GM10266 (cell line): Measurements from ENCODE around the gene HINT3.
"Not testable (repeated sequence)": the region's sequence is repeated elsewhere in the genome, so short reads cannot be mapped to it uniquely, and the experiment has no call there.

ENCODE experiments used
- DNase-seq: peaks from one replicate; pipeline ENCODE4 v3.0.0; 2012; ENCODE audit errors: extremely low spot score
- TF ChIP-seq, protein P1 (sequence below): IDR thresholded peaks from 2 replicates; pipeline ENCODE4 v1.5.1; 2012; ENCODE audit warnings: mild to moderate bottlenecking, low read depth; ENCODE audit not compliant: control insufficient read depth, insufficient read depth; ENCODE audit errors: missing control alignments

Gene HINT3

DNA sequence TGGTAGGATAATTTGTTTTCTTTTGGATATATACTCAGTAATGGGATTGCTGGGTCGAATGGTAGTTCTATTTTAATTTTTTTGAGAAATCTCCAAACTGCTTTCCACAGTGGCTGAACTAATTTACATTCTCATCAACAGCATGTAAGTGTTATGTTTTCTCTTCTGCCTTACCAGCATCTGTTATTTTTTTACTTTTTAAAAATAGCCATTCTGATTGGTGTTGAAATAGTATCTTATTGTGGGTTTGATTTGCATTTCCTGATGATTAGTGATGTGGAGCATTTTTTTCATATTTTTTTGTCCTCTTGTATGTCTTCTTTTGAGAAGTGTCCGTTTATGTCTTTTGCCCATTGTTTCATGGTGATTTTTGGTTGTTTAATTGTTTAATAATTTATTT lies 11.9 kb downstream of the HINT3 start:
- DNase-seq = no peak
- TF ChIP-seq, protein P1, sequence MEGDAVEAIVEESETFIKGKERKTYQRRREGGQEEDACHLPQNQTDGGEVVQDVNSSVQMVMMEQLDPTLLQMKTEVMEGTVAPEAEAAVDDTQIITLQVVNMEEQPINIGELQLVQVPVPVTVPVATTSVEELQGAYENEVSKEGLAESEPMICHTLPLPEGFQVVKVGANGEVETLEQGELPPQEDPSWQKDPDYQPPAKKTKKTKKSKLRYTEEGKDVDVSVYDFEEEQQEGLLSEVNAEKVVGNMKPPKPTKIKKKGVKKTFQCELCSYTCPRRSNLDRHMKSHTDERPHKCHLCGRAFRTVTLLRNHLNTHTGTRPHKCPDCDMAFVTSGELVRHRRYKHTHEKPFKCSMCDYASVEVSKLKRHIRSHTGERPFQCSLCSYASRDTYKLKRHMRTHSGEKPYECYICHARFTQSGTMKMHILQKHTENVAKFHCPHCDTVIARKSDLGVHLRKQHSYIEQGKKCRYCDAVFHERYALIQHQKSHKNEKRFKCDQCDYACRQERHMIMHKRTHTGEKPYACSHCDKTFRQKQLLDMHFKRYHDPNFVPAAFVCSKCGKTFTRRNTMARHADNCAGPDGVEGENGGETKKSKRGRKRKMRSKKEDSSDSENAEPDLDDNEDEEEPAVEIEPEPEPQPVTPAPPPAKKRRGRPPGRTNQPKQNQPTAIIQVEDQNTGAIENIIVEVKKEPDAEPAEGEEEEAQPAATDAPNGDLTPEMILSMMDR = no peak

DNA sequence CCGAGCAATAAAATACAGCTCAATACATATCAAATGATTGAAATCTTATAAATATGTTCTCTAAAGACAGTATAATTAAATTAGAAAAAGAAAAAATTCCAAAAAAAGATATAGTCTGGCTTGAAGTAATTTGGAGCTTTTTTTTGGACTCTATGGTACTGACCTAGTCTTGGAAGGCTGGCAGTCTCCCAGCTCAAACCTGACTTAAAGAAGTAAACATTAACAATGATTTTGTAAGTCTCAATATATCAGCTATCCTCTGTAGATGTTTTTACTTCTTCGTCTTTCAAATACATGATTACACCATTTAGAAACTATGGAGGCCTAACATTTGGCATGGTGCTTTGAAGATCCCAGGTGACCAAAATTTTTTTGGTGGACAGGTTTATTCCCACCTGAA lies 14.2 kb downstream of the HINT3 start:
- DNase-seq = no peak

DNA sequence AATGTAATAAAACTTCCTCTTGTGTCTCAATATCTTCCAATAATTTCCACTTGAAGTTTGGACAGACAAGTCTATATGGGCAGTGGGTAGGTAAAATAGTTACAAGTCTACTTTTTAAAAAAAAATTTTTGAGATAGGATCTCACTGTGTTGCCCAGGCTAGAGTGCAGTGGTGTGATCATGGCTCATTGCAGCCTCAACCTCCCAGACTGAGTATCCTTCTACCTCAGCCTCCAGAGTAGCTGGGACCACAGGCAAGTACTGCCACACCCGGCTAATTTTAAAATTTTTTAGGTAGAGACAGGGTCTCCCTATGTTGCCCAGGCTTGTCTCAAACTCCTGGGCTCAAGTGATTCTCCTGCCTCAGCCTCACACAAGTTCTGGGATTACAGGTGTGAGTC lies 15.9 kb downstream of the HINT3 start:
- not testable (repeated sequence) for DNase-seq

More for the DNA sequence above, 14.2 kb downstream of the HINT3 start:
- TF ChIP-seq, protein P1 = no peak

DNA sequence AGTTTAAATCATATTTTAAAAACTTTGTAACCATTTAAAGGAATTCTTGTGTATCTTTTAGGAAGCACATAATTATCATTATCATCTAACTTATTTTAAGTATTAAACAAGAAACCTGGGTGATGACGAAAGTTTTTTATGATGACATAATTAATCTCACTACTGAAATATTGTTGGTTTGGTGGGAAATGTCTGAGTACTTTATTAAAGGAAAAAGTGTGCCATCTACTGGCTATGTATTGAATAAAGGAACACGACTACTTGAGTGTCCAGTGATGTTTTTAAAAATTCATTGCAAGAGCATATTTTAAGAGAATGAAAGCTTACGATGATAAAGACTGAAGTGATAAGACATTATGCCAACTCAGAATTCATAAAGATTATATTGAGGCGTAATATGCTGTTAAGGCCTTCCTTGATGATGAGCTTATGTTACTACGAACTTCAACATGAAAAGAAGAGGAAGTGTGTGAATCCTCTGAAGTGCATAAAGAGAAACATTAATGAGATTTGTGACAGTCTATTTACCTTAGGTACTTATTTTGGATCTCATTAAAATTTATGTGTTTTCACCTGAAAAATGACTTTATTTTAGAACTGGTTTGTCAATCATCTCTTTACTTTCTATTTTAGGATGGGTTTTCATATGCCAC lies 17.8 kb downstream of the HINT3 start:
- TF ChIP-seq, protein P1 = peak; percentile 51
- DNase-seq = peak; percentile 28

DNA sequence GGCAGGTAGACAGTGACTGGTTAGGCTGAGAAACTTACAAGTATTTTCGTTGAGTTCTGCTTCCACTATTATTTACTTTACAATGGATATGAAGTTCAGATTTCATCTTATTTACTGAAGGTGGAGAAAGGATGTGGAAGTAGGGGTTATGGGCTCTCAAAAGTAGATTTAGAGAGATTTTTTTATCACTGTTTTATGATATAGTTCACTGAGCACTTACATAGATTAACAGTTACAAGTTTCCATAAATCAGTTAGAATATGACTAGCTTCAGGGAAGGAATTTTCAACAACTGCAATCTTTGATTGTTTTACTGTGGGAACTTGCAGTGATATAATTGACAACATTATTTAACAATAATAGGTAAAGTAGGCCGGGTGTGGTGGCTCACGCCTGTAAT lies 22.5 kb downstream of the HINT3 start:
- TF ChIP-seq, protein P1 = no peak

DNA sequence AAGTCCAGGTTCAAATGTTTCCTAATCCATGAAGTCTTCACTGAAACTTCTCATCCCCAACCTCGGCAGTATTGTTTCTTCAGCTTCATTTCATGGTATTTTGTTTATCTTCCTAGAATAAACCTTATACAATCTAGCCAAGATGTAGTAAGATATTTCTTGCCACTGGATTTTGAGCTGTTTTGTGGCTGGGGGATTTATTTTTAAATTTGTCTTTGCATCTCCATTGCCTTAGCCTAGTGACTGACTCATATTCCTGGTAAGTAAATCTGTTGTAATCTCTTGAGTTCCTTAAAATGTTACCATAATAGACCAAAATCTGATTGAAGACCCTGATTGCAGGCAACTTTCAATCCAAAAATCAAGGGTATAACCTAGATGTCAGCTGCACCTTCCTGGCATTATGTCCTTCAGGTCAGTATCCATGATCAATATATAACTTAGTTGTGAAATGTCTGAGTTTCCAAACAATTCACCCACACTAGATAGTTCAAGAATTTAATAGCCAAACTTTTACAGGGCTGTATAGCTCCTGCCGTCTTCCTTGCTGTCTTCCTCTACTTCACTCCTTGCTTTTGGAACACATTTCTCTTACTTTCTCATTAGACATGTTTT lies 25.1 kb downstream of the HINT3 start:
- DNase-seq = no peak

More for the DNA sequence above, 22.5 kb downstream of the HINT3 start:
- DNase-seq = no peak

DNA sequence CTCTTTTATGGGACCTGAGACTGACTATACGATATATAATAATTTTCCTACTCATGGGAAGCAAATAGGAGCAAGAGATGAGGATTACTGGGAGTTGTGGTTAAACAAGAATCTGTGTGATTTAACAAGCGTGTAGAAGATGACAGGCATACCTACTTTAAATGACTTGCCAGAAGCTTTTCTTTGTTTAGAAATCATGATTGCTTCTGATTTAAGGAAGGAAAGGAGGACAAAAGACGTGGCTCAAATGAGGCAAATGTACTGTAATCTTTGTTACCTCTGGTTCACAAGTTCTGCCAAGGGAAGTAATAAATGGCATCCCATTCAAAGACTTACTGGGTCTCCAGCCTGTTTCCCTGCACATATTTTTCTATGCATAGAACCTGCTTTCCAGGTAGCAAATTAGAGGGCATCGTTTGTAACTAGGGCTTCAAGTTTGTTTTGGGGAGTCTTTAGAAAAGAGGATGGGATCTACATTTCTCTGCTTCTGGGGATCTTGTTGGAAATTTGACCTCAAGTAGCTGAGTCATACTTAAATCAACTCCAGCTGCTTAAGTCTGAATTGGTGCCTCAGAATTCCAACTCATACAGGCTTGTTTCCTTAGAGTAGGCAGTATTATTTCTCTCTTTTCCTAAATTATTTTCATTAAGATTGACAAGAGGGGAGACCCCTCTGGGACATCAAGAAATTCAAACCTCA lies 26.8 kb downstream of the HINT3 start:
- TF ChIP-seq, protein P1 = no peak
- no peak for DNase-seq

More for the DNA sequence above, 25.1 kb downstream of the HINT3 start:
- TF ChIP-seq, protein P1 = no peak

DNA sequence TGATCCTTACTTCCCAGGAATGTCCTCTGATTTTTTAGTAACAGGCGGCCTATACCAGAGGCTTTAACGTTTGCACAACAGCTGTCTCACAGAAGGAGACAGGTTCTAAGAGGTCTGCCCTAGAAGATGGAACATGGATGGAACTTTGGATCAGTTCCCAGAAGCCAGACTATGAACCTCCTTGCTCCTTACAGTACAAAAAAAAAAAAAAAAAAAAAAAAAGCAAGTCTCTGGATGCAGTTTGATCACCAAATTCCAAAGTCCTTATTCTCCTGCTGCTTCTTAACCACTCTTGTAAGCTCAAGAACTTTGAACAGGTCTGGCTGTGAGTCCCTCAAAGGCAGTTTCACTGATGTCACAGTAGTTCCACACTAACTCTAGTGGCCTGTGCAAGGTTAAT lies 27.7 kb downstream of the HINT3 start:
- TF ChIP-seq, protein P1 = no peak
- no peak for DNase-seq
